IPS DF 6.9 (cell line): ENCODE data around the gene SLC12A5.
A peak's percentile ranks its signal among the peaks of the same experiment; 100 is the strongest.

Experiments used
- DNase-seq: peaks from one replicate; pipeline ENCODE4 v3.0.0-alpha.2; 2013; ENCODE audit warnings: low read depth, low spot score
- H3K27ac ChIP-seq: one replicate; pipeline ENCODE4 v1.5.1; 2013; ENCODE audit warnings: low read length, control low read depth
- H3K27me3 ChIP-seq: 2 replicates; pipeline ENCODE4 v1.6.1; 2013; ENCODE audit warnings: mild to moderate bottlenecking, low read length; ENCODE audit not compliant: control insufficient read depth, insufficient read depth
- H3K36me3 ChIP-seq: 2 replicates; pipeline ENCODE4 v1.6.1; 2013; ENCODE audit warnings: low read length; ENCODE audit not compliant: control insufficient read depth, insufficient read depth
- H3K4me1 ChIP-seq: 2 replicates; pipeline ENCODE4 v1.6.1; 2013; ENCODE audit warnings: low read length; ENCODE audit not compliant: control insufficient read depth, insufficient read depth
- H3K4me3 ChIP-seq: 2 replicates; pipeline ENCODE4 v1.5.1; 2013; ENCODE audit warnings: mild to moderate bottlenecking, low read length
- H3K9me3 ChIP-seq: 2 replicates; pipeline ENCODE4 v1.6.1; 2013; ENCODE audit warnings: low read length, inconsistent platforms; ENCODE audit not compliant: control insufficient read depth, insufficient read depth
- WGBS: extraction: QIAGEN DNeasy Blood & Tissue Kit; methylation state at CpG from one replicate; pipeline ENCODE4 v1.1.7; 2013; ENCODE audit warnings: mixed read lengths, missing lambda C conversion rate; ENCODE audit not compliant: insufficient read length, insufficient coverage; 5-methylcytosine and 5-hydroxymethylcytosine counted together

Gene SLC12A5

DNA sequence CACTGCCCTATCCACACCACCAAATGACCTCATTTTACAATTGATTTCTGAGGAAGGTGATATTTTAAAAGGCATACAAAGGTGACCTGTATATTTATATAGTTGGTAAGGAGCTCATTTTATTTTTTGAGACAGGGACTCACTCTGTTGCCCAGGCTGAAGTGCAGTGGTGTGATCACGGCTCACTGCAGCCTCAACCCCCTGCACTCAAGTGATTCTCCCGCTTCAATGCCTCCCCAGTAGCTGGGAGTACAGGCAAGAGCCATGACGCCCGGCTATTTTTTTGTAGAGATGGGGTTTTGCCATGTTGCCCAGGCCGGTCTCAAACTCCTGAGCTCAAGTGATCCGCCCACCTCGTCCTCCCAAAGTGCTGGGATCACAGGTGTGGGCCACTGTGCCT, 47.8 kb downstream of the SLC12A5 start:
- Histone ChIP-seq H3K27ac (no peak overlapping the region), H3K9me3 (no peaks in the 10 kb centered on the region), H3K27me3 (no peaks in the 10 kb centered on the region), H3K36me3 (no peaks in the 10 kb centered on the region; the same call in 1 of the 2 replicates), H3K4me1 (peaks cover 3% of the 10 kb centered on the region; the same call in 1 of the 2 replicates), H3K4me3 (no peak overlapping the region)
- WGBS: no CpG with 5 or more reads among the region's 7 CpGs
- no peak for DNase-seq

DNA sequence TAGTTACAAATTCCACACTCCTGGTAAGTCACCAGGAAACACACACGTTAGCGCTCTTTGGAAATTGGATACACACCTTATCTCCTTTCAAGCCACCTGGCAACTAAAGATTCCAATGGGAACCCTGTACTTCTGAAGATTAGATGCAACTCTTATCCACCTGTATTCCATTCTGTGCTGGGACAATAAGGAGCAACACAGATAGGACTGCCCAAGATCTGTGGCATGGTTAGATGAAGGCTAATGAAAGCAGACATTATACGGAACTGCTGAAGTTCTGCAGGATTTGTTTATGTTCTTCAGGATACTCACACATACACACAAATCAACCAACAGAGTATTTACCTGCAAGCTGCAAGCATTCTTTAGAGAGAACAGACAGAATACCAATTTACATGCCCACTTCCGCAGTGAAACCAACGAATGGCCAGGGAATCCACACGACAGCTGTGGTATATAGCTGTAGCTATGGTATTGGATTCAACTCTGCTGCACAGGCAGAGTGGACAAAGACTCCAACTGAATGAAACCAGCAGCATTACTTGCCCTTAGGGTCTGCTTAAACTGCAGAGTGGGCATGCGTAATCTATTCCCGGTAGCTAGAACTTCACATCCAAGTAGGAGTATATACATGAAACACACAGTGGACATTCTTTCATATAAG, 48.8 kb downstream of the SLC12A5 start:
- no CpG with 5 or more reads among the region's 8 CpGs for WGBS
- Histone ChIP-seq H3K4me3 (no peak overlapping the region), H3K4me1 (peaks cover 3% of the 10 kb centered on the region; the same call in 1 of the 2 replicates), H3K36me3 (no peaks in the 10 kb centered on the region; the same call in 1 of the 2 replicates), H3K27me3 (no peaks in the 10 kb centered on the region), H3K27ac (no peak overlapping the region), H3K9me3 (no peaks in the 10 kb centered on the region)
- no peak for DNase-seq

DNA sequence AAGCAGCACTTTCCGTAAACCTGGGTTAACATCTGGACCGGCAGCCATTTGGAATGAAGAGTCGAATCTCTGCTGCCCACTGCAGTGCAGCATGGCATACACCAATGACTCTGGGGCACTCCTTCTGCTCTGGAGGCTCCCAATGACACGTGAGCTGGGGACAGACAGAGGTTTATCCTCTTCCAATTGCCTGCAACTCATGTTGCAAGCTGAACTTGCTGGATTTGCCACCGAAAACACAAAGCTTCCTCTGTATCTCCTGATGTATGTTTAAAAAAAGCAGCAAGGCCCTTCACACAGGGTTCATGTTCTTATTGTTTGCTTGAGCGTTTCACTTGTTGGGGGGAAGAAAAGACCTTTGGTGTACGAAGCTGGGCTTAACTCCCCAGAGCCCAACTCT, 49.9 kb downstream of the SLC12A5 start:
- Histone ChIP-seq H3K36me3 (no peaks in the 10 kb centered on the region; the same call in 1 of the 2 replicates), H3K27ac (no peak overlapping the region), H3K4me3 (no peak overlapping the region), H3K9me3 (no peaks in the 10 kb centered on the region), H3K4me1 (peaks cover 3% of the 10 kb centered on the region; the same call in 1 of the 2 replicates), H3K27me3 (no peaks in the 10 kb centered on the region)
- no CpG with 5 or more reads among the region's 7 CpGs for WGBS
- no peak for DNase-seq

DNA sequence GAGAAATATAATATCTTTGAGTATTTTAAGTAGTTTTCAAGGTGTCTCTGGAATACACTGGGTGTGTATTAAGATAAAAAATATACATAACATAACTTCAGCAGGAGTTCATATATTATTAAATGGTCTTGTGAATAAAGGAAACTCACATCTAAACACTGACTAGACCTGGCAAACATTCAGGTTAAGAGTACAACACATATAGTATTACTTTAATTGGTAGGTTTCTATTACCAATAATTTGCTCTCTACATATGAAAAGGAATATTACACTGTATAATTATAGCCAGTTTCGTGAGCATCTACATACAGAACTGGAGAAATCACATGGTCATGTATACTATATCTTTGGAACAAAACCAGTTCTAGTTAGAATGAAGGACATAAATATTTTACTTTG, 52.1 kb downstream of the SLC12A5 start:
- Histone ChIP-seq H3K4me3 (no peak overlapping the region), H3K27ac (no peak overlapping the region), H3K36me3 (no peaks in the 10 kb centered on the region; the same call in 1 of the 2 replicates), H3K4me1 (no peaks in the 10 kb centered on the region), H3K27me3 (no peaks in the 10 kb centered on the region), H3K9me3 (no peaks in the 10 kb centered on the region)
- no peak for DNase-seq
- no CpG with 5 or more reads among the region's 1 CpG for WGBS

DNA sequence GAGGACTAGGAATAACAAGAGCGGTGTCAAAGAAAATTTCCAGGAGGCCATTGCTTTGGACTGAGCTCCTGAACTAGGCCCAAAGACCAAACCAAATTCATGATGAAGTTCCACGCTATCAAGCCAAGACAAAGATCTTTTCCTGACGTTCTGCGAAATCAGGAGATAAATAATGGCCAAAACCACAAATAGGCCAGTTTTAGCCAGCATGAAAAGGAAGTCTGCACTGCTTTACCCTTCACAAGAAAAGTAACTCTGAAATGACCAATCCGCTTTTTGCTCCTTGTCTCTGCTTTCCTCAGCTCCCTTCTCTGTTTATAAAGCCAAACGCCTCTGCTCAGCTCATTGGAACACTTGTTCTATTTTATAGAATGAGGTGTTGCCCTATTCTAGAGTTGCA, 54.1 kb downstream of the SLC12A5 start:
- no CpG with 5 or more reads among the region's 6 CpGs for WGBS
- no peak overlapping the region for H3K4me3 ChIP-seq
- H3K4me1 ChIP-seq: no peaks in the 10 kb centered on the region
- H3K27me3 ChIP-seq: no peaks in the 10 kb centered on the region
- H3K9me3 ChIP-seq: no peaks in the 10 kb centered on the region
- H3K36me3 ChIP-seq: no peaks in the 10 kb centered on the region
- H3K27ac ChIP-seq: no peak overlapping the region
- DNase-seq: no peak

DNA sequence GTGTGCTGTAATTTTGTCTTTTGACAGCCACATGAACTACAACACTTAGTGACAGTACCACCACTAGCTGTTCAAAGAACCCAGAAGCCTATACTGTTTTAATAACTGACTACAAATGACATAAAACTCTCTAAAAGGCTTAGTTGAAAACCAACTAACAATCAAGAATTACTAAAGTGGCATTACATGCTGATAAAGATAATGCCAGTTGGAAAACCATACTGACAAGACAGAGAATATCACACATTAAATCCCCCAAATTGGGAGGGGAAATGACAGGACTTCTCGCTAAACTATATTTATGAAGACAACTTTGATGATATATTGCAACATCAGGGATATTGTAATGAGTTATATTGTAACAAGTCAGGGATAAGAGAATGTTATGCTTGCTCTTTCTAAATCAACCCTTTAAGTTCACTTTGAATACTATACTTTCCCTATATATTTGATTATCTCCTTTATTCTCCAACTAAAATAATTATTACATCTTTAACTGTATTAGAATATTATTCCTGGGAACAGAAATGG, 54.6 kb downstream of the SLC12A5 start:
- Histone ChIP-seq H3K36me3 (no peaks in the 10 kb centered on the region), H3K27ac (no peak overlapping the region), H3K4me1 (no peaks in the 10 kb centered on the region), H3K27me3 (no peaks in the 10 kb centered on the region), H3K4me3 (no peak overlapping the region), H3K9me3 (no peaks in the 10 kb centered on the region)
- DNase-seq: no peak
- no CpG with 5 or more reads among the region's 1 CpG for WGBS

DNA sequence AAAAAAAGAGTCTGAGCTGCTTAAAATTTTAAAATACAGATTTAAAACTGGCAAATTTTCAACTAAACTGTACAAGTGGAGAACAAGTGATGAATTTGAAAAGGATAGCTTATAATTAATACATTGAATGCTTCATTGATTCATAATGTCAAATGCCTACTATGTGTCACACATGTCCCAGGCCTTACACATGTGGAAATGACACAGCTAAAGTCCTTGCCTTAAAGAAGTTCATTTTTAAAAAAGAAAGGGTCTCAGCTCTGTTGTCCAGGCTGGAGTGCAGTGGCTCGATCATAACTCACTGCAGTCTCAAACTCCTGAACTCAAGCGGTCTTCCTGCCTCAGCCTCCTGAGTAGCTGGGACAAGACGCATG, 55.8 kb downstream of the SLC12A5 start:
- H3K36me3 ChIP-seq: no peaks in the 10 kb centered on the region
- no CpG with 5 or more reads among the region's 3 CpGs for WGBS
- no peak overlapping the region for H3K4me3 ChIP-seq
- H3K9me3 ChIP-seq: no peaks in the 10 kb centered on the region
- no peak for DNase-seq
- no peaks in the 10 kb centered on the region for H3K4me1 ChIP-seq
- H3K27me3 ChIP-seq: no peaks in the 10 kb centered on the region
- no peak overlapping the region for H3K27ac ChIP-seq

DNA sequence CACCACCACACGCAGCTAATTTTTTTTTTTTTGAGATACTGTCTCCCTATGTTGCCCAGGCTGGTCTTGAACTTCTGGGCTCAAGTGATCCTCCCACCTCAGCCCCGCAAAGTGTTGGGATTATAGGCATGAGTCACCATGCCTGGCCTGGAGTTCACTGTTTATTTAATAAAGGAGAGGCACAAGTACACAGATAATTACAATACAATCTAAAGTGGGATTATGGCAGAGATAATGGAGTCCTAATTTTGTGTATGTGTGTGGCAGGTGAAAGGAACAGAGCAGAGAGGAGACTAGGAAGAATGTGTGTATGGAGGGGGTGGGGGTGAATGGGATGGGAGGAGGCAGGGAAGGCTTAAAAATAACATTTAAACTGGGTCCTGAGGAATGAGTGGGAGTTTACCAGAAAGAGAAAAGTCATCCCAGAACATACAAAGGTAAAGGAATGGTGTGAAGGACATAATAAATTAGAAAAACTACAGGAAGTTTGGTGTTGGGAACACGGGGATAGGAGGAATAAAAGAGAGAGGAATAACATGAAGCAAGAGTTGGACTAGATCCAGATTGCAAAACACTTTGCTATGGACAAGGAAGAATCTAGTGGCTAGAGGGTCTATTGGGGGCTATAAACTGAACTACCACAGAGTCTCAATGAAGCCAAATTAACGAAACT, 56.3 kb downstream of the SLC12A5 start:
- DNase-seq: no peak
- no peaks in the 10 kb centered on the region for H3K36me3 ChIP-seq
- no peak overlapping the region for H3K4me3 ChIP-seq
- no peaks in the 10 kb centered on the region for H3K27me3 ChIP-seq
- H3K27ac ChIP-seq: no peak overlapping the region
- no peaks in the 10 kb centered on the region for H3K4me1 ChIP-seq
- no CpG with 5 or more reads among the region's 4 CpGs for WGBS
- no peaks in the 10 kb centered on the region for H3K9me3 ChIP-seq

DNA sequence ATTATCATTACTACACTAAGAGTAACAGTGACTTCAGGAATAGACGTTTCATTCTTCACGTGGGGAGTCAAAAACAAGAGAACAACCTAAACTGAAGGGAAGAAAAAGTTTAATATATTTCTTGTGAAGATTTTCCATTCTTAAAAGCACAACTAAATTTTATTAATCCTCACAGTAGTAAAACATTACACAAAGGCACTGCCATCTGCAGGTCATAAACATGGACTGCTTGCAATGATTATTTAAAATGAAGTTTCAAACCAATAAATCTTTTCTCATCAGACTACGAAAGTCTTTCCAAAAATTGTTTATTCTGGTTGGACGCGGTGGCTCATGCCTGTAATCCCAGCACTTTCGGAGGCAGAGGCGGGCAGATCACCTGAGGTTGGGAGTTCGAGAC, 58.1 kb downstream of the SLC12A5 start:
- no peaks in the 10 kb centered on the region for H3K4me1 ChIP-seq
- H3K27ac ChIP-seq: no peak overlapping the region
- H3K4me3 ChIP-seq: no peak overlapping the region
- no peaks in the 10 kb centered on the region for H3K27me3 ChIP-seq
- no CpG with 5 or more reads among the region's 8 CpGs for WGBS
- no peaks in the 10 kb centered on the region for H3K36me3 ChIP-seq
- H3K9me3 ChIP-seq: no peaks in the 10 kb centered on the region
- no peak for DNase-seq

DNA sequence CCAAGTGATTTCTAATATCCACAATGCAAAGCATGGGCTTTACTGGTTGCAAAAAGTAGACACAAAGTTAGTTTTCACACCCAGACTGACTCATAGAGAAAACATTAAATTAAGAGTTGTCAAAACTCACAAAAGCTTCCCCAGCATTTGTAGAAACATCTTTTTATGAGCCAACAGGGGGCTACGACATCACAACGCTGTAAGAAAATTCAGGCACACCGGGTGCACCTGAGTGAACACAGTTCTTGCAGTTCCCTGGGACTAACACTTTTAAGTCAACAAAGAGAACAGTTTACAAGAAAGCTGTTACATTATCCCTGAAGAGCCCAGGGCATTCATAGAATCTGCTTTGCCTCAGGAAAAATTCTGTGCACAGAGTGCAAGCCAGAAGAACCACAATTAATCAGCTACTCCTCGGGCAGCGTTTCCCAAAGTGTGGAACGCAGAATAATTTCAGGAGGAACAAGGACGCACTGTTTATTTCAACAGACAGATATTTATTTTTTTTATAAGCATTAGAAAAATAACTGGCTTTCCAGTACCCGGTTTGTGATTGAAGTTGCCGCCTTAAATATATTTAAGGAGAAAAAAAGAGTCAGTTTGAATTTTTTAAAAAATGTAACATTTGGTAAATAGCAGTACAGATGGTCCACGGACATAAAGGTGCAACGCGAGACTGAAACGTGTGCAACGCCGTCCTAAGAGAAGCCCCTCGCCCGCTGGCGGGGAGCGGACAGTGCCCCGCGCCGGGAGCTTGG, 59.6 kb downstream of the SLC12A5 start:
- no peak for DNase-seq
- no peak overlapping the region for H3K27ac ChIP-seq

More for the DNA sequence above, 59.6 kb downstream of the SLC12A5 start:
- WGBS: no CpG with 5 or more reads among the region's 22 CpGs
- Histone ChIP-seq H3K9me3 (no peaks in the 10 kb centered on the region), H3K4me1 (no peaks in the 10 kb centered on the region), H3K27me3 (no peaks in the 10 kb centered on the region), H3K36me3 (no peaks in the 10 kb centered on the region), H3K4me3 (peak overlapping the region; percentile 86)
